Measurements from ENCODE around the gene POLA1.

Gene POLA1

DNA sequence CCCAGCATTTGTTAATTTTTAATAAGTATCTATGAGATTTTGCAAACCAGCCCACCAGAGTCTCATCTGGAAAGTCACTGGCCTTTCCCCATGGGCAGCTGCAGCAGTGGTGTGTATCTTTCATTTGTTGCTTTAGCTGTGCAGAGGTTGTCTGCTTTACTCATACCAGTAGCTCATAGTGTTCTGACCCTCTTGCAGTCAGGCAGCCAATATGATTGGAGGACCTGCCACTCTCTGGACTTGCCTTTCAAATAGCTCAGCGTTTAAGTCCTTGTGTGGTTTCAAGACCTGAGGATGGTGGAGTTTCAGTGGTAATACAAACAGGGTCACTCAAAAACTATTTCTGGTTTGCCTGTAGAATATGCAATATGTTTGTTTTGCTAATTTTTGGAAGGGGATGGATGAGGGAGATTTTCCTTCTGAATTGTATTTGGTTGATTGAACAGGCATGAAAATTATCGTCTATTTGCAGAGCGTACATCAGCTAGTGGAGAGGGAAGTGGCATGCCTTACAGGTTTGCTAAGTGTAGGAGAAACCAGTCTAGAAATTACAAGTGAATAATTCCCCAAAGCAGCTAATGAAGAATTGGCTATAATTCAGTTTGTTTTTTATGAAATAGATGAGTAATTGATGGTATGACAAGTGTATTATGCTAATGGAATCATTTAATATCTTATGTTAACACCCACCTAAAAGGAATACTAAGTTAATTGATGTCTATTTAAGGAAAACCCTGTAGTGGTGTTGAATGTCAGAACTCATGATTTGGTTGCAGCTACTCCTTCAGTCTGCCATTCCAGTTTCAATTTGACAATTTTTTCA lies 8.9 kb downstream of the POLA1 start:
- ATAC-seq, result no peak
- TF ChIP-seq, protein P1, sequence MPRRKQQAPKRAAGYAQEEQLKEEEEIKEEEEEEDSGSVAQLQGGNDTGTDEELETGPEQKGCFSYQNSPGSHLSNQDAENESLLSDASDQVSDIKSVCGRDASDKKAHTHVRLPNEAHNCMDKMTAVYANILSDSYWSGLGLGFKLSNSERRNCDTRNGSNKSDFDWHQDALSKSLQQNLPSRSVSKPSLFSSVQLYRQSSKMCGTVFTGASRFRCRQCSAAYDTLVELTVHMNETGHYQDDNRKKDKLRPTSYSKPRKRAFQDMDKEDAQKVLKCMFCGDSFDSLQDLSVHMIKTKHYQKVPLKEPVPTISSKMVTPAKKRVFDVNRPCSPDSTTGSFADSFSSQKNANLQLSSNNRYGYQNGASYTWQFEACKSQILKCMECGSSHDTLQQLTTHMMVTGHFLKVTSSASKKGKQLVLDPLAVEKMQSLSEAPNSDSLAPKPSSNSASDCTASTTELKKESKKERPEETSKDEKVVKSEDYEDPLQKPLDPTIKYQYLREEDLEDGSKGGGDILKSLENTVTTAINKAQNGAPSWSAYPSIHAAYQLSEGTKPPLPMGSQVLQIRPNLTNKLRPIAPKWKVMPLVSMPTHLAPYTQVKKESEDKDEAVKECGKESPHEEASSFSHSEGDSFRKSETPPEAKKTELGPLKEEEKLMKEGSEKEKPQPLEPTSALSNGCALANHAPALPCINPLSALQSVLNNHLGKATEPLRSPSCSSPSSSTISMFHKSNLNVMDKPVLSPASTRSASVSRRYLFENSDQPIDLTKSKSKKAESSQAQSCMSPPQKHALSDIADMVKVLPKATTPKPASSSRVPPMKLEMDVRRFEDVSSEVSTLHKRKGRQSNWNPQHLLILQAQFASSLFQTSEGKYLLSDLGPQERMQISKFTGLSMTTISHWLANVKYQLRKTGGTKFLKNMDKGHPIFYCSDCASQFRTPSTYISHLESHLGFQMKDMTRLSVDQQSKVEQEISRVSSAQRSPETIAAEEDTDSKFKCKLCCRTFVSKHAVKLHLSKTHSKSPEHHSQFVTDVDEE (CRISPR knock-in tag; IDR thresholded peaks at IDR 0.05), result no peak
- TF ChIP-seq BACH2 (CRISPR knock-in tag; IDR thresholded peaks at IDR 0.05; ENCODE audit: borderline replicate concordance) (no peak), GLIS3 (CRISPR knock-in tag; IDR thresholded peaks at IDR 0.05) (no peak), TOX (CRISPR knock-in tag; IDR thresholded peaks at IDR 0.05; ENCODE audit: borderline replicate concordance) (no peak)

DNA sequence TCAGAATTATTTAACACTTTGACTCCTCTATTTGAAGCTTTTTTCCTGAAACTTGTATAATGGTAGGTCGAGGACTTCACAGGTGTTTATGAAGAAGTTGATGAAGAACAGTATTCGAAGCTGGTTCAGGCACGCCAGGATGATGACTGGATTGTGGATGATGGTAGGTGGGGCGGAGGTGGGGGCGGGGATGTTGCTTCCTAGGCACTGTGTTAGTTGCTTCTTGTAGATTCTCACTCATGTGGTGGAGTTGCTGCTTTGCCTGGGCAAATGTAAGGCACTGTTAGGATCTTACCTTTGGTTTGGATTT lies 9.4 kb downstream of the POLA1 start:
- ATAC-seq, result no peak
- TF ChIP-seq ZFP30 (CRISPR knock-in tag; IDR thresholded peaks at IDR 0.05) (no peak), PPARA (CRISPR knock-in tag; IDR thresholded peaks at IDR 0.05; ENCODE audit: borderline replicate concordance) (no peak), ZNF565 (CRISPR knock-in tag; conservative IDR thresholded peaks at IDR 0.05; ENCODE audit: low read depth) (no peak), SNAI2 (CRISPR knock-in tag; IDR thresholded peaks at IDR 0.05) (no peak), OSR1 (CRISPR knock-in tag; IDR thresholded peaks at IDR 0.05) (no peak), GLIS3 (CRISPR knock-in tag; IDR thresholded peaks at IDR 0.05) (no peak), ISL1 (CRISPR knock-in tag; IDR thresholded peaks at IDR 0.05) (no peak)
- TF ChIP-seq, protein P2, sequence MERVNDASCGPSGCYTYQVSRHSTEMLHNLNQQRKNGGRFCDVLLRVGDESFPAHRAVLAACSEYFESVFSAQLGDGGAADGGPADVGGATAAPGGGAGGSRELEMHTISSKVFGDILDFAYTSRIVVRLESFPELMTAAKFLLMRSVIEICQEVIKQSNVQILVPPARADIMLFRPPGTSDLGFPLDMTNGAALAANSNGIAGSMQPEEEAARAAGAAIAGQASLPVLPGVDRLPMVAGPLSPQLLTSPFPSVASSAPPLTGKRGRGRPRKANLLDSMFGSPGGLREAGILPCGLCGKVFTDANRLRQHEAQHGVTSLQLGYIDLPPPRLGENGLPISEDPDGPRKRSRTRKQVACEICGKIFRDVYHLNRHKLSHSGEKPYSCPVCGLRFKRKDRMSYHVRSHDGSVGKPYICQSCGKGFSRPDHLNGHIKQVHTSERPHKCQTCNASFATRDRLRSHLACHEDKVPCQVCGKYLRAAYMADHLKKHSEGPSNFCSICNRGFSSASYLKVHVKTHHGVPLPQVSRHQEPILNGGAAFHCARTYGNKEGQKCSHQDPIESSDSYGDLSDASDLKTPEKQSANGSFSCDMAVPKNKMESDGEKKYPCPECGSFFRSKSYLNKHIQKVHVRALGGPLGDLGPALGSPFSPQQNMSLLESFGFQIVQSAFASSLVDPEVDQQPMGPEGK (CRISPR knock-in tag; IDR thresholded peaks at IDR 0.05; ENCODE audit: borderline replicate concordance), result no peak
- TF ChIP-seq, protein P1 (CRISPR knock-in tag; IDR thresholded peaks at IDR 0.05), result no peak

DNA sequence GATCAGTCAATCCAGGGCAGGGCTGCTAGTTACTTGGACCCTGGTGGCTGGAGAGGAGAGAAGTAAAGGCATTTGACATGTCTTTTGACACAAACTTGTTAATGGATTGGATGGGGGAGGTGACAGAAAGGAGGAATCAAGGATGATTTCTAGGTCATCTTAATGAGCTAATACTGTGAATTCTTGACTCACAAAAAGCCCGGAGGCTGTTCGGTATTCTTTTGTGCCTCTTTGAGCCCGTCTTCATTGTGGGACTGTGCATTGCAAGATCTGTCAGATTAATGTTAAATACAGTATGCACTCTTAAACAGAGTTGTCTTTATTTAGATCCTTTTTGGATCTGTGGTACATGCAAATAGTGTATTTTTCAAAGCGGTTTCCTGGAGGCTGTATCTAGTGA lies 25.1 kb downstream of the POLA1 start:
- no peak for ATAC-seq
- no peak for TF ChIP-seq GLIS3 (CRISPR knock-in tag; IDR thresholded peaks at IDR 0.05)
- TF ChIP-seq, protein P3, sequence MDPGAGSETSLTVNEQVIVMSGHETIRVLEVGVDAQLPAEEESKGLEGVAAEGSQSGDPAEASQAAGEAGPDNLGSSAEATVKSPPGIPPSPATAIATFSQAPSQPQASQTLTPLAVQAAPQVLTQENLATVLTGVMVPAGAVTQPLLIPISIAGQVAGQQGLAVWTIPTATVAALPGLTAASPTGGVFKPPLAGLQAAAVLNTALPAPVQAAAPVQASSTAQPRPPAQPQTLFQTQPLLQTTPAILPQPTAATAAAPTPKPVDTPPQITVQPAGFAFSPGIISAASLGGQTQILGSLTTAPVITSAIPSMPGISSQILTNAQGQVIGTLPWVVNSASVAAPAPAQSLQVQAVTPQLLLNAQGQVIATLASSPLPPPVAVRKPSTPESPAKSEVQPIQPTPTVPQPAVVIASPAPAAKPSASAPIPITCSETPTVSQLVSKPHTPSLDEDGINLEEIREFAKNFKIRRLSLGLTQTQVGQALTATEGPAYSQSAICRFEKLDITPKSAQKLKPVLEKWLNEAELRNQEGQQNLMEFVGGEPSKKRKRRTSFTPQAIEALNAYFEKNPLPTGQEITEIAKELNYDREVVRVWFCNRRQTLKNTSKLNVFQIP (CRISPR knock-in tag; IDR thresholded peaks at IDR 0.05; ENCODE audit: borderline replicate concordance, low read depth), result no peak
- TF ChIP-seq, protein P1 (CRISPR knock-in tag; IDR thresholded peaks at IDR 0.05), result no peak
- TF ChIP-seq CSDC2 (CRISPR knock-in tag; IDR thresholded peaks at IDR 0.05), result no peak
- TF ChIP-seq TCF4 (CRISPR knock-in tag; IDR thresholded peaks at IDR 0.05; ENCODE audit: borderline replicate concordance), result no peak
- TF ChIP-seq ZFP3 (CRISPR knock-in tag; IDR thresholded peaks at IDR 0.05), result no peak
- no peak for TF ChIP-seq TOX (CRISPR knock-in tag; IDR thresholded peaks at IDR 0.05; ENCODE audit: borderline replicate concordance)
- no peak for TF ChIP-seq ESRRG (CRISPR knock-in tag; IDR thresholded peaks at IDR 0.05)
- TF ChIP-seq, protein P4, sequence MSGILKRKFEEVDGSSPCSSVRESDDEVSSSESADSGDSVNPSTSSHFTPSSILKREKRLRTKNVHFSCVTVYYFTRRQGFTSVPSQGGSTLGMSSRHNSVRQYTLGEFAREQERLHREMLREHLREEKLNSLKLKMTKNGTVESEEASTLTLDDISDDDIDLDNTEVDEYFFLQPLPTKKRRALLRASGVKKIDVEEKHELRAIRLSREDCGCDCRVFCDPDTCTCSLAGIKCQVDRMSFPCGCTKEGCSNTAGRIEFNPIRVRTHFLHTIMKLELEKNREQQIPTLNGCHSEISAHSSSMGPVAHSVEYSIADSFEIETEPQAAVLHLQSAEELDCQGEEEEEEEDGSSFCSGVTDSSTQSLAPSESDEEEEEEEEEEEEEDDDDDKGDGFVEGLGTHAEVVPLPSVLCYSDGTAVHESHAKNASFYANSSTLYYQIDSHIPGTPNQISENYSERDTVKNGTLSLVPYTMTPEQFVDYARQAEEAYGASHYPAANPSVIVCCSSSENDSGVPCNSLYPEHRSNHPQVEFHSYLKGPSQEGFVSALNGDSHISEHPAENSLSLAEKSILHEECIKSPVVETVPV (CRISPR knock-in tag; IDR thresholded peaks at IDR 0.05), result no peak
- TF ChIP-seq, protein P5, sequence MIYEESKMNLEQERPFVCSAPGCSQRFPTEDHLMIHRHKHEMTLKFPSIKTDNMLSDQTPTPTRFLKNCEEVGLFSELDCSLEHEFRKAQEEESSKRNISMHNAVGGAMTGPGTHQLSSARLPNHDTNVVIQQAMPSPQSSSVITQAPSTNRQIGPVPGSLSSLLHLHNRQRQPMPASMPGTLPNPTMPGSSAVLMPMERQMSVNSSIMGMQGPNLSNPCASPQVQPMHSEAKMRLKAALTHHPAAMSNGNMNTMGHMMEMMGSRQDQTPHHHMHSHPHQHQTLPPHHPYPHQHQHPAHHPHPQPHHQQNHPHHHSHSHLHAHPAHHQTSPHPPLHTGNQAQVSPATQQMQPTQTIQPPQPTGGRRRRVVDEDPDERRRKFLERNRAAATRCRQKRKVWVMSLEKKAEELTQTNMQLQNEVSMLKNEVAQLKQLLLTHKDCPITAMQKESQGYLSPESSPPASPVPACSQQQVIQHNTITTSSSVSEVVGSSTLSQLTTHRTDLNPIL (CRISPR knock-in tag; IDR thresholded peaks at IDR 0.05; ENCODE audit: low read depth), result no peak
- no peak for TF ChIP-seq RARB (CRISPR knock-in tag; IDR thresholded peaks at IDR 0.05)
- no peak for TF ChIP-seq ISL1 (CRISPR knock-in tag; IDR thresholded peaks at IDR 0.05)
- TF ChIP-seq ZNF565 (CRISPR knock-in tag; conservative IDR thresholded peaks at IDR 0.05; ENCODE audit: low read depth), result no peak
- no peak for TF ChIP-seq SNAI2 (CRISPR knock-in tag; IDR thresholded peaks at IDR 0.05)
- TF ChIP-seq ZNF70 (CRISPR knock-in tag; IDR thresholded peaks at IDR 0.05), result no peak
- no peak for TF ChIP-seq ZNF8 (CRISPR knock-in tag; IDR thresholded peaks at IDR 0.05)
